Epithelial cell of proximal tubule (primary cell): ENCODE measurements around the gene MMEL1. TPM values are rescaled to one million over a fixed set of nuclear protein-coding genes. Genes with fewer than 3 reads are reported as not detected.
A peak's percentile ranks its signal among the peaks of the same experiment; 100 is the strongest.

ENCODE experiments used
- DNase-seq: peaks from one replicate; pipeline ENCODE4 v3.0.0-alpha.2; 2011; ENCODE audit warnings: low read depth
- H3K4me3 ChIP-seq: 2 replicates; pipeline ENCODE4 v1.5.1; 2011; ENCODE audit warnings: low read depth, mild to moderate bottlenecking, low read length
- total RNA-seq: library from RNA; depleted of rRNA; stranded (reverse); fragments of >200 nt; gene quantifications from 2 replicates; pipeline ENCODE4 v1.2.3, GENCODE V29; 2015
- TF ChIP-seq, protein P1 (sequence below): conservative IDR thresholded peaks from 2 replicates; pipeline ENCODE4 v1.5.1; 2012; ENCODE audit warnings: low read depth, mild to moderate bottlenecking, low read length

Gene MMEL1
- total RNA-seq, 1 donor from 2014 or later = not detected

- no peak for DNase-seq
- TF ChIP-seq, protein P1, sequence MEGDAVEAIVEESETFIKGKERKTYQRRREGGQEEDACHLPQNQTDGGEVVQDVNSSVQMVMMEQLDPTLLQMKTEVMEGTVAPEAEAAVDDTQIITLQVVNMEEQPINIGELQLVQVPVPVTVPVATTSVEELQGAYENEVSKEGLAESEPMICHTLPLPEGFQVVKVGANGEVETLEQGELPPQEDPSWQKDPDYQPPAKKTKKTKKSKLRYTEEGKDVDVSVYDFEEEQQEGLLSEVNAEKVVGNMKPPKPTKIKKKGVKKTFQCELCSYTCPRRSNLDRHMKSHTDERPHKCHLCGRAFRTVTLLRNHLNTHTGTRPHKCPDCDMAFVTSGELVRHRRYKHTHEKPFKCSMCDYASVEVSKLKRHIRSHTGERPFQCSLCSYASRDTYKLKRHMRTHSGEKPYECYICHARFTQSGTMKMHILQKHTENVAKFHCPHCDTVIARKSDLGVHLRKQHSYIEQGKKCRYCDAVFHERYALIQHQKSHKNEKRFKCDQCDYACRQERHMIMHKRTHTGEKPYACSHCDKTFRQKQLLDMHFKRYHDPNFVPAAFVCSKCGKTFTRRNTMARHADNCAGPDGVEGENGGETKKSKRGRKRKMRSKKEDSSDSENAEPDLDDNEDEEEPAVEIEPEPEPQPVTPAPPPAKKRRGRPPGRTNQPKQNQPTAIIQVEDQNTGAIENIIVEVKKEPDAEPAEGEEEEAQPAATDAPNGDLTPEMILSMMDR = no peak
- H3K4me3 ChIP-seq = no peak overlapping the region
Observed at GRCh38 chr1:2614145-2614544, 18.7 kb downstream of the MMEL1 start.

- TF ChIP-seq, protein P1 = no peak
- H3K4me3 ChIP-seq = no peak overlapping the region
- DNase-seq = no peak
Observed at GRCh38 chr1:2612591-2613365, 20.0 kb downstream of the MMEL1 start.

DNA sequence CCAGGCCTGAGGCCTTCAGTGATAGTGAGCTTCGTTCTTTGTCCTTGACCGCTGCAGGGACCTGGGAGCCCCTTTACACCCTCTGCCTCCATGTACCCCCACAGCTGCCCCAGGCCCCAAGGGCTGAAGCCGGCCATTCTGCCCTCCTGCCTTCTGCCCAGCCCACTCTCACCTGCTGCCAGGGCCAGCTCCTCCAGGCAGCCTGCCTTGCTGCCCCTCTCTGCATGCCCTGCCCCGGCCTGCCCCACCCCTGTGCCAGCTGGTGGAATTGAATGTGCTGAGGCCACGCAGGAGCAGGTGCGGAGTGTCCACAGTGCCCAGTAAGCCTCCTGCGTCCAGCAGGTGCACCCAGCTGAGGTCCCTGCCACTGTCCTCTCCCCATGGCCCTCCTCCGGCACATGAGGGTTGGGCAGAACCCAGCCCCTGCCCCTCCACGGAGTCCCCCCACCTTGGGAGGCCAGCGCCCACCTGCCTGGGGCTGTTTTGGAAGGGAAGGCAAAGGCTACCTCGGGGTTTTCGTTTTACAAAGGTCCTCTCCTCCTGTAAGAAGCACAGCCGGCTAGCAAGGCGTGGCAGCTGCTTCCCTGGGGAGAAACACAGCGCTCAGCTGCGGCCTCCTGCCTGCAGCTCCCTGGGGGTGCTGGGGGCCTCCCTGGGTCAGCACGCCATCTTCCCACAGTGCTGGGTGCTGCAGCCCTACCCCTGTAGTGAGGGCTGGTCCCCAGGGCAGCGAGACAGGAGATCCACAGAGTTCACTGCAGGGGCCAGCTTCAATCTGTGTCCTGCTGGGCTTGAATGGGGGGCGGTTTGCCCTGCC, 21.0 kb downstream of the MMEL1 start:
- no peak for DNase-seq
- TF ChIP-seq, protein P1 = no peak
- H3K4me3 ChIP-seq = no peak overlapping the region

GRCh38 chr1:2611031-2611501, 21.8 kb downstream of the MMEL1 start:
- H3K4me3 ChIP-seq = peak overlapping the region; percentile 36
- no peak for DNase-seq
- TF ChIP-seq, protein P1 = no peak

DNA sequence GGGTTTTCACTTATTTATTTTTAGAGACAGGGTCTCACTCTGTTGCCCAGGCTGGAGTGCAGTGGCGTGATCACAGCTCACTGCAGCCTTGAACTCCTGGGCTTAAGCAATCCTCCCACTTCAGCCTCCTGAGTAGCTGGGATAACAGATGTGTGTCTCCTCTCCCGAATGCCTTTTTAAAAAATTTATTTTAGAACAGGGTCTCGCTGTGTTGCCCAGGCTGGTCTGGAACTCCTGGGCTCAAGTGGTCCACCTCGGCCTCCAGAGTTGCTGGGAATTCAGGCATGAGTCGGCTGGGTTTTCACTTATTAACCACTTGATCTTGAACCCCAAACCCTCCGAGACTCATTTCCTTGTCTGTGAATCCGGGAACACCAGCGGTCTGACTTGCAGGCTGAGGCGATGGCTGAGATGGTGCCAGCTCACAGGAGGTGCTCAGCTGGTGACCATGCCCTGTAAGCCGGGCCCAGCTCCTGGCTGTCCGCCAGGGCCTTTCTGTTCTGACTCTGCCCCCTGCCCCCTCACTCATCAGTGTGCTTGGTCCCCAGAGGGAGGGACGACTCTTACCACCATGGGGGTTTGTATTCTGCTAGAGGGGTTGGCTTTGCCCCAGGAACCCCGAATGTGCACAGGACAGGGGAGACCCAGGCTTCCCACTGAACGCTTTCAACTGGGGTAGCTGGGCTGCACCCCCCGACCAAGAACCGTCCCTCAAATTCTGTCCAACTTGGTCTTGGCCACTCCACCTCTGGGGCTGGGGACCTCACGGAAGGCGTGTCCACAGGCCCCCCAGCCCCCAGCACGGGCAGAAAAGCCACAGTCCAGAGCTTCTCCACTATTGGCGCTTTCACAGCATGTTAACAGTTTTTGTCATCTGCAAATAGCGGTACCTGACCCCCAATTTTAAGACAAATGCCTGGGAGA, 22.5 kb downstream of the MMEL1 start:
- no peak for DNase-seq
- TF ChIP-seq, protein P1 = no peak
- H3K4me3 ChIP-seq = peak overlapping the region; percentile 36

GRCh38 chr1:2609319-2610035, 23.3 kb downstream of the MMEL1 start:
- H3K4me3 ChIP-seq = no peak overlapping the region
- no peak for DNase-seq
- TF ChIP-seq, protein P1 = no peak
